Endothelial cell of umbilical vein (primary cell): Measurements from ENCODE around the gene LZTS2.

Source experiments
- EZH2 ChIP-seq: IDR thresholded peaks from 2 replicates; pipeline ENCODE4 v1.6.1; 2012; ENCODE audit warnings: borderline replicate concordance, low read depth, mild to moderate bottlenecking, moderate library complexity, low read length, inconsistent platforms; ENCODE audit not compliant: severe bottlenecking
- JUN ChIP-seq: IDR thresholded peaks from 2 replicates; pipeline ENCODE4 v1.6.1; 2011; ENCODE audit warnings: borderline replicate concordance, low read depth; ENCODE audit not compliant: insufficient read length, insufficient read depth
- MYC ChIP-seq: IDR thresholded peaks from one replicate; pipeline ENCODE4 v1.6.1; 2011; ENCODE audit warnings: mild to moderate bottlenecking, low read depth, low read length
- POLR2A ChIP-seq: IDR thresholded peaks from 2 replicates; pipeline ENCODE4 v1.6.1; 2012; ENCODE audit warnings: low read depth, mild to moderate bottlenecking, control low read depth, low read length
- POLR2AphosphoS5 ChIP-seq: IDR thresholded peaks from 2 replicates; pipeline ENCODE4 v1.6.1; 2012; ENCODE audit warnings: low read depth, mild to moderate bottlenecking, control low read depth, low read length, moderate library complexity; ENCODE audit not compliant: insufficient read depth
- TF ChIP-seq, protein P1 (sequence below), 2 donors: IDR thresholded peaks; 1 replicate in 1 of 2; 2 replicates in 1 of 2; pipeline ENCODE4 v1.5.1; 2011; ENCODE audit warnings: low read length in 2 of 2, mild to moderate bottlenecking in 2 of 2, moderate library complexity in 2 of 2, control low read depth in 1 of 2, inconsistent platforms in 1 of 2, low read depth in 1 of 2; ENCODE audit not compliant: insufficient read depth in 1 of 2; ENCODE audit errors: extremely low read depth in 1 of 2

DNA sequence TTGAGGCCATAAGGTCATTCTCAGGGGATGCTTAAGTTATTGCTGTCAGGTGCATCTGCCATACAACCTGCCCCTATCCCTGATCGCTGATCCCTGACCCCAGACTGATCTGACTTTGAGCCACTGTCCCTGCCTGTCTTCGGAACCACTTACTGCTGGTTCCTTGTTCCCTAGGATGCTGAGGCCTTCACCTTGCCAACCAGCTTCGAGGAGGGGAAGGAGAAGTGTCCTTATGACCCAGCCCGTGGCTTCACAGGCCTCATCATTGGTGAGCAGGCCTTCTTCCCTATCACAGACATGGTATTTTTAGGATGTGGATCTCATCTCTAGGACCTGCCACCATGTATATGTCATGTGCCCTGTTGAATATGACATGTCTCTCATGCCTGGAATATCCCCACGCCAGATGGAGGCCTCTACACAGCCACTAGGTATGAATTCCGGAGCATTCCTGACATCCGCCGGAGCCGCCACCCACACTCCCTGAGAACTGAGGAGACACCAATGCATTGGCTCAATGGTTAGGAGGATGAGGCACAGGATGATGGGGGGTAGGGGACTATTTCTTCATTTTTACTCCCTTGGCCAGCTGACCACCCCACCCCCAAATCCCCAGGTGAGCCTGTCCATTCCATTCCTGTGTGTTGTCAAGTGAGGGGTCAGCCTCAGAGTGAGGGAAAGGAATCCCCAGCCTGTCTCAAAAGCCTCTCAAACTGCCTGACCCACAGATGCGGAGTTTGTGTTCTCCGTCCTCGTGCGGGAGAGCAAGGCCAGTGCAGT, 21.3 kb upstream of the LZTS2 start:
- TF ChIP-seq EZH2 (no peak), POLR2AphosphoS5 (no peak), POLR2A (no peak), MYC (no peak), JUN (no peak)
- TF ChIP-seq, protein P1, sequence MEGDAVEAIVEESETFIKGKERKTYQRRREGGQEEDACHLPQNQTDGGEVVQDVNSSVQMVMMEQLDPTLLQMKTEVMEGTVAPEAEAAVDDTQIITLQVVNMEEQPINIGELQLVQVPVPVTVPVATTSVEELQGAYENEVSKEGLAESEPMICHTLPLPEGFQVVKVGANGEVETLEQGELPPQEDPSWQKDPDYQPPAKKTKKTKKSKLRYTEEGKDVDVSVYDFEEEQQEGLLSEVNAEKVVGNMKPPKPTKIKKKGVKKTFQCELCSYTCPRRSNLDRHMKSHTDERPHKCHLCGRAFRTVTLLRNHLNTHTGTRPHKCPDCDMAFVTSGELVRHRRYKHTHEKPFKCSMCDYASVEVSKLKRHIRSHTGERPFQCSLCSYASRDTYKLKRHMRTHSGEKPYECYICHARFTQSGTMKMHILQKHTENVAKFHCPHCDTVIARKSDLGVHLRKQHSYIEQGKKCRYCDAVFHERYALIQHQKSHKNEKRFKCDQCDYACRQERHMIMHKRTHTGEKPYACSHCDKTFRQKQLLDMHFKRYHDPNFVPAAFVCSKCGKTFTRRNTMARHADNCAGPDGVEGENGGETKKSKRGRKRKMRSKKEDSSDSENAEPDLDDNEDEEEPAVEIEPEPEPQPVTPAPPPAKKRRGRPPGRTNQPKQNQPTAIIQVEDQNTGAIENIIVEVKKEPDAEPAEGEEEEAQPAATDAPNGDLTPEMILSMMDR (IDR thresholded peaks at IDR 0.05; ENCODE audit: extremely low read depth in 1 of 2, insufficient read depth in 1 of 2, low read depth in 1 of 2, low read length in 2 of 2) = no peak
